ENCODE measurements around the gene TOR3A. TPM values are rescaled to one million over a fixed set of nuclear protein-coding genes. Genes with fewer than 3 reads are reported as not detected.
A peak's percentile ranks its signal among the peaks of the same experiment; 100 is the strongest.

TOR3A gene
- total RNA-seq, 1 experiment from 2014 or later = 51.5 TPM

- no peaks in the 10 kb centered on the region for H3K9me3 ChIP-seq (ENCODE audit: control insufficient read depth, insufficient read depth, low read depth, low read length)
- no peak overlapping the region for H3K27ac ChIP-seq (ENCODE audit: low read length)
- no peak overlapping the region for H3K4me3 ChIP-seq (ENCODE audit: low read depth in 2 of 2, low read length in 2 of 2)
- TF ChIP-seq TCF7L2 (IDR thresholded peaks at IDR 0.05; ENCODE audit: low read depth, low read length) (no peak), POLR2AphosphoS5 (IDR thresholded peaks at IDR 0.05; ENCODE audit: low read depth, low read length) (no peak), SIN3A (IDR thresholded peaks at IDR 0.05; ENCODE audit: borderline replicate concordance, insufficient read depth, low read depth, low read length) (no peak), CTCF (IDR thresholded peaks at IDR 0.05) (no peak)
- H3K36me3 ChIP-seq (ENCODE audit: control insufficient read depth, insufficient read depth, low read length) = no peaks in the 10 kb centered on the region; the same call in 1 of the 2 replicates
- no peaks in the 10 kb centered on the region for H3K27me3 ChIP-seq (ENCODE audit: control insufficient read depth, insufficient read depth, low read length)
- no TSS peak for BruUV-seq (replicated peaks)
- peaks cover 11% of the 10 kb centered on the region for H3K4me1 ChIP-seq (ENCODE audit: control insufficient read depth, insufficient read depth, low read length)
- ATAC-seq (0 out of 2 replicates have a peak, but pooled peaks have one; percentile 9), DNase-seq (ENCODE audit: low read depth, low spot score) (no peak)
- POLR2A ChIA-PET = interaction anchor here (0.6 kb wide), 3 partner anchors 14 to 39 kb away, joined by 3 to 5 read pairs (median 4); no protein-coding TSS in a partner anchor
- CTCF ChIA-PET = no interaction called here
- intact Hi-C loops (cut with micrococcal nuclease; ENCODE audit: unreplicated experiment) (loop anchor here (10.0 kb wide), 1 partner anchor 107 kb away; no protein-coding TSS in a partner anchor), in situ Hi-C loops (cut with HindIII; ENCODE audit: low pct_unique_long_range_greater_than_20kb, low sequenced_read_pairs) (no loop called here)
These were observed 5.8 kb downstream of the TOR3A start for GRCh38 chr1:179087665-179088064.

- H3K36me3 ChIP-seq (ENCODE audit: control insufficient read depth, insufficient read depth, low read length) = no peaks in the 10 kb centered on the region; the same call in none of the 2 replicates
- no peak for DNase-seq (ENCODE audit: low read depth, low spot score)
These were observed 8.1 kb downstream of the TOR3A start for GRCh38 chr1:179089827-179090482.

More at GRCh38 chr1:179089827-179090482, 8.1 kb downstream of the TOR3A start:
- Histone ChIP-seq H3K27ac (ENCODE audit: low read length) (no peak overlapping the region), H3K4me3 (ENCODE audit: low read depth in 2 of 2, low read length in 2 of 2) (no peak overlapping the region), H3K27me3 (ENCODE audit: control insufficient read depth, insufficient read depth, low read length) (no peaks in the 10 kb centered on the region), H3K4me1 (ENCODE audit: control insufficient read depth, insufficient read depth, low read length) (peaks cover 11% of the 10 kb centered on the region), H3K9me3 (ENCODE audit: control insufficient read depth, insufficient read depth, low read depth, low read length) (no peaks in the 10 kb centered on the region)
- intact Hi-C loops (cut with micrococcal nuclease; ENCODE audit: unreplicated experiment) = loop anchor here (10.0 kb wide), 1 partner anchor 105 kb away; no protein-coding TSS in a partner anchor
- ChIA-PET CTCF (no interaction called here), POLR2A (no interaction called here)
- BruUV-seq (replicated peaks) = no TSS peak
- in situ Hi-C loops (cut with HindIII; ENCODE audit: low pct_unique_long_range_greater_than_20kb, low sequenced_read_pairs) = no loop called here
- TF ChIP-seq CTCF (IDR thresholded peaks at IDR 0.05) (no peak), REST (IDR thresholded peaks at IDR 0.05; ENCODE audit: insufficient read depth in 1 of 2, low read depth in 2 of 2, low read length in 1 of 2) (no peak), SIN3A (IDR thresholded peaks at IDR 0.05; ENCODE audit: borderline replicate concordance, insufficient read depth, low read depth, low read length) (no peak), POLR2AphosphoS5 (IDR thresholded peaks at IDR 0.05; ENCODE audit: low read depth, low read length) (no peak), TCF7L2 (IDR thresholded peaks at IDR 0.05; ENCODE audit: low read depth, low read length) (no peak)
- ATAC-seq = no peak
